GM21576 (cell line): Measurements from ENCODE around the gene CDC42BPB.

ENCODE experiments used
- ATAC-seq: cut with Tn5 transposase; IDR thresholded peaks from one replicate; pipeline ENCODE4 v1.9.1; 2021; ENCODE audit warnings: mild to moderate bottlenecking, moderate library complexity; ENCODE audit not compliant: unreplicated experiment

The CDC42BPB gene

GRCh38 chr14:103096387-103096786 is 39.0 kb upstream of the CDC42BPB start:
- ATAC-seq: no peak

- no peak for ATAC-seq
Measured at GRCh38 chr14:103095210-103095778, 37.9 kb upstream of the CDC42BPB start.

GRCh38 chr14:103094406-103095209 is 37.3 kb upstream of the CDC42BPB start, which contains the start of gene EXOC3L4:
TSS of gene EXOC3L4 (plus strand) at chr14:103094725. CDS start at chr14:103100220, 5,495 bp downstream.
- ATAC-seq: no peak

- ATAC-seq: no peak
Measured at GRCh38 chr14:103093856-103094405, 36.6 kb upstream of the CDC42BPB start.

DNA sequence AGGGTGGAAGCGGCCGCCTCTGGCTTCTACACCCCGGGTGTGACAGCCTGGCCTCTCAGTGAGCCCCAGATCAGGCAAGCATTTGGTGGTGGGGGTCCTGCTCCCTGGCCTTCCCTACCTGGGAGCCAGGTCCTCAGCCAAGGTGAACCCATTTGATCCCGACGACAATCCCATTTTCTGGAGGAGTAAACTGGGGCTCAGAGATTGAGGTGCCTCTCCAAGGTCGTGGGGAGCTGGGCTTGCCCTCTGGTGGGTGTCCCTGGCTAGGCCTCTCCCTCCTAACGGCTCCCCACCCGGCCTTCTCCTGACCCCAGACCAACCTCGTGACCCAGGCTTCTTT is 34.5 kb upstream of the CDC42BPB start:
- no peak for ATAC-seq

DNA sequence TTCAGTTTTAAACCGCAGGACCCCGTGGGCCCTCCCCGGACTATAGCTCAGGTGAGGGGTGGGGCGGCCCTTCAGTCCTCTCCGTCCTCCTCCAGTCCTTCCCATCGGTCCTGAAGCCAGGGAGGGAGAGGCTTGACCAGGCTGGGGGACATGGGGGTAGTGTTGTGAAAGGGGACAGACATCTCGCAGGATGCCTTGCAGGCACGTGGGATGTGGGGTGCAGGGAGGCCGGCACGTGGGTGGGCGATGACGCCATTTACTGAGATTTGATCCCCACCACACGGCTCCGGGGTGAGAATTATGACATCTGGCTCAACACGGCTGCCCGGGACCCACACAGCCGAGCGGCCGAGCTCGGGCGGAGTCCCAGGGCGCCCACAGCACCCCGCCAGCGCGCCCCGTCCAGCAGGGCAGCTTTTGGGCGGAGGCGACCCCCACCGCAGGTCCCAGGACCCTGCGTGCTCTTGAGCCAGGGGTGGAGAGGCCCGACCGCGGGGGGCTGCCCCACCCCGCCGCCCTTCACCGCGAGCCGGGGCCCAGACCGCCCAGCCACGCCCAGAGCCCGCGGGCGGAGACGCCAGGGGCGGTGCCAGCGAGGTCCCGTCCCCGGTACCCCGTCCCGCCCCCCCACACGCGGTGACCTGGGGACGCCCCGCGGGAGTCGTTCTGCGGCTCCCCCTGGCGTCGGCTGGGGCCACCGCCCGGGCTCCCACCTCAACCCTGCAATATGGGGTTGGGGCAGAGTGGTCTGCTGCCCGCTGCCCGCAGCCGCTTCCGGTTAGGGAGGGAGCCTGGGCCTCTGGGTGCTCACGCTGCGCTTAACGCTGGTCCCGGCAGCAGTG is 33.9 kb upstream of the CDC42BPB start:
- no peak for ATAC-seq

- no peak for ATAC-seq
Measured at GRCh38 chr14:103090481-103091020, 33.2 kb upstream of the CDC42BPB start.

DNA sequence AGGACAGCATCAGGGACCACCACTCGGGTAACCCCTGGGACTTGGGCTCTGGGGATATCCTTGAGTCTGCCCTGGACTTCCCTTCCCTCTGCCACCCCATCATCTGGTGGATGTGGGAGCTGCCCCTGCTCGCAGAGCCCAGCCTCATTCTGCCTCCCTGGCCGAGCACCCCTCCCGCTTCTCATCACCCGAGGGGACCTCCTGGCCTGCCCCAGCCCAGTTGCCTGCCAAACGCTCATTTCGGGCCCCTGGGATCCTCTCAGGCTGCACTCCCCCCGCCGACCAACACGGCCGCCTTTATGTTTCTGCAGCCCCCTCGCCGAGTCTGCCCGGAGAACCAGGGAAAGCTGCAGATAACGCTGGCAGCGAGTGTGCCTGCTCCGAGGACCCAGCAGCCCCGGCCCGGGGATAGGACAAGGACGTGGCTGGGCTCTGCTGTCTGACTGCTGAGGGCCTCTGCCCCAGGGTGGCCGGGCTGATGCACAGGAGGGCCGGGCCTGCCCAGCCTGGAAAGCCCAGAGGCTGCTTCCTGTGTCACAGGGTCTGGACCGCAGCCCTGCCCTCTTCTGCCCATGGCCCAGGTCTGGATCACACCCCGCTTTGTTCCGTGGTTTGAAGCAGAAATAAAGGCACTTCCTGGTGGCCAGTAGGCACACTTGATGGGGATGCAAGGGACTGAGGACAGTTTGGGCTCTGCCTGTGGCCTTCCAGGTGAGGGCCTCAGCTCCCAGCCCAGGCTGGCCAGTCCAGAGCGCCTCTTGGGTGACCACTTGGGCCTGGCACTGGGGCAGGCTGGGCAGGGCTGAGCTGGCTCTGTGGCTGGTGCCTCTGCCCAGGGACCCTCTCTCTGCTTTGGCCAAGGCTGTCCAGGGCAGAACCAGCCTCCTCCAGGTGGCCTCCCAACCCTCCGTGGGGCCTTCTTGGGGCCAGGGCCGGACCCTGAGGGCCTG is 32.3 kb upstream of the CDC42BPB start:
- no peak for ATAC-seq

DNA sequence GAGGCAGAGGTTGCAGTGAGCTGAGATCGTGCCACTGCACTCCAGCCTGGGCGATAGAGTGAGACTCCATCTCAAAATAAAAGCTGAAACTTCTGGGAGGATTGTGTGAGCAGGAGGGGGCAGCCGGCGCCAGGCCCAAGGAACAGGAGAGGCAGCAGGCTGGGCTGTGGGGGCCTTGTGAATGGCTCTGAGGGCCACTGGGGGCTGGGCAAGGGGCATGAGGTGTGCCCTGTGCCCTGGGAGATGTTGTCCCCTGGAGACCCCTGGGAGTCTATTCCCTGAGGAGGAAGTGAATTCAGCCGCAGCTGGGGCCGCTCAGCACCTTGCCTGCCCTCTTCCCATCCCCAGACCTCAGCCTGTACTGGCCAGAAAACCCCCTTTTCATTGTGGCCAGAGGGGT is 31.6 kb upstream of the CDC42BPB start:
- no peak for ATAC-seq

DNA sequence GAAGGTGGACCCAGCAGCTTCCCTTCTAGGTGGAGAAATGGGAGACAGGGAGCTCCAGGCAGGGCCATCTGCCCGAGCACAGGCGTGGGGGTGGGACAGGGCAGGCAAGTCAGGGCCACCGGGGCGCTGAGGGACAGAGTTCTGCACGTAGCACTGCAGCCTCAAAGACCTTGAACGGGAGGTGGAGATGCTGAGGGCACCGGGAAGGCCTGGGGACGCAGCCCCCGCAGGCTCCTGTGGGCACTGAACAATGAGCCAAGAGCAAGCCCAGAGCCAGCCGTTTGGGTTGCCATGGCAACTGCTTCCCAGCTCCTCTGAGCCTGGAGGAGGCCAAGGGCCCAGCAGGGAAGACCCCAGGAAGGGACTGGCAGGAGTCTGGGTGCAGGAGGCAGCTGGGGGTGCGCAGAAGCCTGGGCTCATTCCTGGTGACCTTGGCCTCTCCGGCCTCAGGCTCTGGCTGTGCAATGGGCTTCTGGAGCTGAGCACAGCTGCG is 30.0 kb upstream of the CDC42BPB start:
- no peak for ATAC-seq

- no peak for ATAC-seq
Measured at GRCh38 chr14:103086771-103087342, 29.5 kb upstream of the CDC42BPB start.

- no peak for ATAC-seq
Measured at GRCh38 chr14:103085106-103086091, 28.1 kb upstream of the CDC42BPB start.

DNA sequence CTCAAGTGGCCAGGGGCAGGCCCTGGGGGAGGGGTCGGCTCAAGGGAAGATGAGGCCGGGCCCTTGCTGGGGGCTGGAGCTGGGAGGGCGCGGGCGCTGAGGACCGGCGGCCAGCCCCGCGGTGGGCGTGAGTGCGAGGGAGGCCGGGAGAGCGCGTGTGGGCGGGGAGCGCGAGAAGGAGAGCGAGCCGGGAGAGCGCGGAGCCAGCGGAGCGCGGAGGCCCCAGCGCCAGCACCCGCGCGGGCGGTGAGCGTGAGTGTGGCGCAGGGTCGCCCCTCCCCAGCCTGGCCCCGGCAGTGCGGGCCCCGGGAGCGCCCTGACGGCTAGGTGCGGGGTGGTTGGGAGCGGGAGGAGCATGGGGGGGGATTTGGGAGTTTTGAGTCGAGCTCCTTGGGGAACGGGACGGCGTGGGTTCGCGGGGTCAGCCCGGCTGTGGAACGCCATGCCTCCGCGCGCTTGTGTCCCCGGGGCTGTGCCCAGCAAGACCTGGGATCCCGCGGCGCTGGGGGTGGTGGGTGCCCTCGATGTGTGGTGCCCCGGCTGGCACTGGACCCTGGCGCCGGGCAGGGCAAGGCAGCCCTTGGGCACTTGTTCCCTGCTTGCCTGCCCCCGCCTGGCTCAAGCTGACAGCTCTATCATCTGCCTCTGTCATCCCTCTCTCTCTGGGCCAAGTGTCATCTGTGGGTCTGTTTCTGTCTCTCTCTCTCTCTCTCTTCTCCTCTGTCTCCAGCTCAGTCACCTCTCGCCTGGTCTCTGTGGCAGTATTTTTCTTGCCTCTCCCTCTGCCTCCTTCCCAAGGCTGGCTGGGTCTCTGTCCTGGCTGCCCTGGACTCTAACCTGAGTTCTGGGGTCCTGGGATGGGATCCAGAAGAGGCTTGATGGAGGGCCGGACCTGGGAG is 26.9 kb upstream of the CDC42BPB start, which contains the start of gene LBHD2:
TSS of gene LBHD2 (plus strand) at position 190 of the 899 bp plus-strand sequence. CDS start 1,803 bp downstream, outside the sequence.
- no peak for ATAC-seq

GRCh38 chr14:103081951-103082350 is 24.6 kb upstream of the CDC42BPB start:
- ATAC-seq: no peak

DNA sequence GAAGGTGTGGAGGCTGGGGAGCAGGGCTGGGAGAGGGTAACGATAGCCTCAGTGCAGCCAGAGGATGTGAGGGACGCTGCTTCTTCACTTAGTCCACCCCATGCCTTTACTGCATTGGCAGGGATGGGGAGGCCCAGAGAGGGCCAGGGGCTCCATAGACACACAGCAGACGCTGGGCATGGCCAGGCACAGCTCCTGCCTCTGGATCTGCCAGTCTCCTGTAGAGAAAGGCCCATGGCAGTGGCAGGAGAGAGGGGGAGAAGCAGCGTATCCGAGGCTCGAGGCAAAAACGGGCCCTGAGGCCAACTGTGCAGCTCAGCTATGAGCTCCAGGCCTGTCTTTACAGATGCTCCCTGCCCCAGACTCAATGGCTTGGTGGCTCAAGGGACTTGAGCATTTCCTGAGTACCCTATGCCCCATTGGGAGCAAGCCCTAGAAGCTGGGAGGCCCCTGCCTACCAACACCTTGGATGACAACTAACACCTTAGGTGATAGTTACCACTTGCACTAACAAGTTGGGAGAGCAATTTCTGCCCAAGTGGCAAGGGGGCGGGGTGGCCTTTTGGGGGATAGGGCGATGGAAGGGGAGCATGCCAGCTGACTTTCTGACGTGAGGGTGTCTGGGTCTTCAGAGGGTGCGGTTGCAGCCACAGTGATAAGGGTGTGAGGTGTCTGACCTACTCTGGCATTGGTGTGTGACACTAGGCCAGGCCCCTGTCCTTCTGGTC is 21.7 kb upstream of the CDC42BPB start:
- ATAC-seq: no peak

DNA sequence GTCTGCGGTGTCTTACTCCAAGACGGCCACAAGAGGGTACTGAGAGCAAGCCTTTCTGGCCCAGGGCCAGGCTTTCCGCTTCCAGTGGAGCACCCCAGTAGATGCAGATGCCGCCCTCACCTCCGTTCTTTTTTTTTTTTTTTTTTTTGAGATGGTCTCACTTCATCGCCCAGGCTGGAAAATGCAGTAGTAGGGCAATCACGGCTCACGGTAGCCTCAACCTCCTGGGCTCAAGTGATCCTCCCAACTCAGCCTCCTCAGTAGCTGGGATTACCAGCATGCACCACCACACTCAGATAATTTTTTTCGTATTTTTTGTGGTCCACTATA is 21.0 kb upstream of the CDC42BPB start:
- peak; percentile 48 for ATAC-seq
